IPS-18c (cell line): ENCODE results near the gene TMSB10.
"Not testable (repeated sequence)": the region's sequence is repeated elsewhere in the genome, so short reads cannot be mapped to it uniquely, and the experiment has no call there.

Source experiments
- H3K4me3 ChIP-seq: 2 replicates; pipeline ENCODE4 v1.7.0; 2013; ENCODE audit warnings: low read depth, mild to moderate bottlenecking, low read length, moderate library complexity; ENCODE audit not compliant: insufficient read depth
- H3K9me3 ChIP-seq: one replicate; pipeline ENCODE4 v1.6.1; 2013; ENCODE audit warnings: mild to moderate bottlenecking, low read length, moderate library complexity; ENCODE audit not compliant: control insufficient read depth, insufficient read depth

The TMSB10 gene

DNA sequence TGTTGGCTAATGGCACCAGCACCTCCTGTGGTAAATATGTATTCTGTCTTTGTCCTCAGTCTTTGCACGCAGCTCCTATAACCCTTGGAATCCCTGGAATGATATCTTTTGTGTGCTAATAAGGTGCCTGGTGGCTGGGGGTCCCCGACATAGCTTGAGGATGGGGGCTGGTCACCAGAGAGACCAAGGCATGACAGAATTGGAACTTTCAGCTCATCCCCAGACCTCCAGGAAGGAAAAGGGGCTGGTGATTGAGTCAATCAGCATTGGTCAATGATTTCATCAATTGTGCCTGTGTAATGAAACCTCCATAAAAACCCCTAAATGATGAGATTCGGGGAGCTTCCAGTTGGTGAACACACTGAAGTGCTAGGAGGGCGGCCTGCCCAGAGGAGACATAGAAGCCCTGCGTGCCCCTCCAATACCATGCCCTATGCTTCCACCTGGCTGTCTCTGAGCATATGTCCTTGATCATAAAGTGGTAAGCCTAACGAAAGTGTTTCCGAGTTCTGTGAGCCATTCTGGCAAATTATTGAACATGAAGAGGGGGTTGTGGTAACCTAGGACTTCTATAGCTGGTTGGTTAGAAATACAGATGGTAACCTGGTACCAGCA is 38.9 kb downstream of the TMSB10 start:
- no peaks in the 10 kb centered on the region for H3K9me3 ChIP-seq
- no peak overlapping the region for H3K4me3 ChIP-seq

DNA sequence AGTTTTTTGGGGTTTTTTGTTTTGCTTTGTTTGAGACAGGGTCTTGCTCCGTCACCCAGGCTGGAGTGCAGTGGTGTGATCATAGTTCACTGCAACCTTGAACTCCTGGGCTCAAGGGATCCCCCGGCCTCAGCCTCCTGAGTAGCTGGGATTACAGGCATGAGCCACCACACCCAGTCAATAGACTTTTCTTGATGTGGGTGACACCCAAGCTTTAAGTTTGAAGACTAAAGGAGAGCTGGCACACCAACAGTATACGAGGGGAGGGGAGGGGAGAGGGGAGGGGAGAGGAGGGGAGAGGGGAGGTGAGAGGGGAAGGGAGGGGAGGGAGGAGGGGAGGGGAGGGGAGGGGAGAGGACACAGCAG is 40.4 kb downstream of the TMSB10 start:
- H3K4me3 ChIP-seq, H3K9me3 ChIP-seq: not testable (repeated sequence)

GRCh38 chr2:84946204-84947009 is 41.0 kb downstream of the TMSB10 start:
- Histone ChIP-seq H3K4me3 (no peak overlapping the region), H3K9me3 (no peaks in the 10 kb centered on the region)

DNA sequence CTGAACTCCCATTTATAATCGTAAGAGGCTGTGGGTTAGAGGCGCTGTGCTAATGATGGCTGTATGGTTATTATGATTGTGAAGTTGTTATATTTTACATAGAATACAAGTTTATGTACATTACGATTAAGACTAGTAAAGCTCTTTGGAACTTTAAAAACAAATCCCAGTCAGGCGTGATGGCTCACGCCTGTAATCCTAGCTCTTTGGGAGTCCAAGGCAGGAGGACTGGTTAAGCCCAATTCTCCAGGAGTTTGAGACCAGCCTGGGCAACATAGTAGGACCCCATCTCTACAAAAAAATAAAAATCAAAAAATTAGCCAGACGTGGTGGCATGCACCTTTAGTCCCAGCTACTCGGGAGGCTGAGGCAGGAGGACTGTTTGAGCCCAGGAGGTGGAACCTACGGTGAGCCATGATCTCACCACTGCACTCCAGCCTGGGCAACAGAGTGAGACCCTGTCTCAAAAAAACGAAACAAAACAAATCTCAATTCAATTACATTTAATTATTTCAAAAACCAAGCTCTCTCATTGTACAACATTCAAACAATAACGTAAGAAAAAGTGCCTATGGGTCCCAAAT is 41.6 kb downstream of the TMSB10 start:
- H3K4me3 ChIP-seq, result no peak overlapping the region

DNA sequence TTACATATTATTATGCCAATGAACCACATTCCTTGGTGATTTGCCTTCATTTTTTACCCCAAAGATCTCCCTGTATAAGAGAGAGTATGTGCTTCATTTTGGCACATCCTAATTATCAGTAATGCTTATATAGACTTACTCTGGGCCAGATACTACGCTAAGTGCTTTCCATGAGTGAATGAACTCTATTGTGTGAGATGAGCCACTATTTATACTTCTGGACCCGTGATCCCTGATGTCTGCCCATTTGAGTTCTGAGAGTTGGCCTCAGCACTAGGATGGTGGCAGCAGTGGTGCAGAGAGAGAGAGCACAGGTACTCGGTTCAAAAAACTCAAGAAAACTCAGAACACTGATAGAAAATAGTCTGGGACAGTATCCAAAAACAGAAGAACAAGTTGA is 48.1 kb downstream of the TMSB10 start:
- Histone ChIP-seq H3K4me3 (no peak overlapping the region), H3K9me3 (no peaks in the 10 kb centered on the region)

More for the DNA sequence above, 41.6 kb downstream of the TMSB10 start:
- H3K9me3 ChIP-seq, result no peaks in the 10 kb centered on the region

- Histone ChIP-seq H3K4me3 (no peak overlapping the region), H3K9me3 (no peaks in the 10 kb centered on the region)
Measured at GRCh38 chr2:84954329-84954728, 48.9 kb downstream of the TMSB10 start.
